ENCODE data around the gene PTCD2.

DNA sequence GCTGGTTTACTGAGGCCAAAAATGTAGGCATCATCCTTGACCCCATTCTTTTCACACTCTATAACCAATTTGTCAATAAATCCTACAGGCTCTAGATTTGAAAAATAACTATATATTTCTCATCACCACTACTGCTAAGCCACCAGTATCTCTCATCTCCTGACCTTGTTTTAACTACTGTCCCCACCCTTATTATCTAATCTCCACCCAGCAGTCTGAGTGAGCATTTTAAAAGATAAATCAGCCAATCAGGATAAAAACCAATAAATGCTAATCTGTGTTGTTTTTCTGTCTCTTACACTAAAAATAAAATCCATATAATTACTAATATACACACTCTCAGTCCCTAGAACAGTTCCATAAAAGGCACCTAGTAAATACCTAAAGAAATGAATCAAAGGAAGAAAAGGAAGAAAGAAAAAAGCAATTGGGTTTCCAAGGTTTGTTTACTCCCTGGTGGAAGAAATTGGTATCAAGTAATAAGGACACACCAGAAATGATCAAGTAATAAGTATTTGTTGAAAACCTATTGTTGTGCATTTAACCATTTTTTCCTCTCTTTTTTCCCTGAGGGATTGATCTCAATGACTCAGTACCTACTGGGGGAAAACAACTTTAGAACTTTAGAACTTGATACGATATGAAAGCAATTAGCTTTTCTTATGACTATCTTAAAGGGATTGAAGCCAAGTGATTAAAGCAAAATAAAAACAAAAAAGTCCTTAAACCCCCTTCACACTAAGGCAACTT is 19.4 kb upstream of the PTCD2 start:
- TF ChIP-seq, protein P1, sequence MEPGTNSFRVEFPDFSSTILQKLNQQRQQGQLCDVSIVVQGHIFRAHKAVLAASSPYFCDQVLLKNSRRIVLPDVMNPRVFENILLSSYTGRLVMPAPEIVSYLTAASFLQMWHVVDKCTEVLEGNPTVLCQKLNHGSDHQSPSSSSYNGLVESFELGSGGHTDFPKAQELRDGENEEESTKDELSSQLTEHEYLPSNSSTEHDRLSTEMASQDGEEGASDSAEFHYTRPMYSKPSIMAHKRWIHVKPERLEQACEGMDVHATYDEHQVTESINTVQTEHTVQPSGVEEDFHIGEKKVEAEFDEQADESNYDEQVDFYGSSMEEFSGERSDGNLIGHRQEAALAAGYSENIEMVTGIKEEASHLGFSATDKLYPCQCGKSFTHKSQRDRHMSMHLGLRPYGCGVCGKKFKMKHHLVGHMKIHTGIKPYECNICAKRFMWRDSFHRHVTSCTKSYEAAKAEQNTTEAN (CRISPR knock-in tag; IDR thresholded peaks at IDR 0.05), result no peak
- TF ChIP-seq ZNF317 (CRISPR knock-in tag; IDR thresholded peaks at IDR 0.05; ENCODE audit: borderline replicate concordance, low read depth) (no peak), MXD4 (CRISPR knock-in tag; IDR thresholded peaks at IDR 0.05; ENCODE audit: borderline replicate concordance) (no peak), NR2C2 (CRISPR knock-in tag; IDR thresholded peaks at IDR 0.05) (no peak), RELA (CRISPR knock-in tag; IDR thresholded peaks at IDR 0.05; ENCODE audit: borderline replicate concordance) (no peak), GABPB1 (CRISPR knock-in tag; IDR thresholded peaks at IDR 0.05) (no peak), TEAD4 (CRISPR knock-in tag; IDR thresholded peaks at IDR 0.05) (no peak)
- TF ChIP-seq, protein P2, sequence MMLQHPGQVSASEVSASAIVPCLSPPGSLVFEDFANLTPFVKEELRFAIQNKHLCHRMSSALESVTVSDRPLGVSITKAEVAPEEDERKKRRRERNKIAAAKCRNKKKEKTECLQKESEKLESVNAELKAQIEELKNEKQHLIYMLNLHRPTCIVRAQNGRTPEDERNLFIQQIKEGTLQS (CRISPR knock-in tag; conservative IDR thresholded peaks at IDR 0.05), result no peak
- TF ChIP-seq, protein P3, sequence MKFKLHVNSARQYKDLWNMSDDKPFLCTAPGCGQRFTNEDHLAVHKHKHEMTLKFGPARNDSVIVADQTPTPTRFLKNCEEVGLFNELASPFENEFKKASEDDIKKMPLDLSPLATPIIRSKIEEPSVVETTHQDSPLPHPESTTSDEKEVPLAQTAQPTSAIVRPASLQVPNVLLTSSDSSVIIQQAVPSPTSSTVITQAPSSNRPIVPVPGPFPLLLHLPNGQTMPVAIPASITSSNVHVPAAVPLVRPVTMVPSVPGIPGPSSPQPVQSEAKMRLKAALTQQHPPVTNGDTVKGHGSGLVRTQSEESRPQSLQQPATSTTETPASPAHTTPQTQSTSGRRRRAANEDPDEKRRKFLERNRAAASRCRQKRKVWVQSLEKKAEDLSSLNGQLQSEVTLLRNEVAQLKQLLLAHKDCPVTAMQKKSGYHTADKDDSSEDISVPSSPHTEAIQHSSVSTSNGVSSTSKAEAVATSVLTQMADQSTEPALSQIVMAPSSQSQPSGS (CRISPR knock-in tag; IDR thresholded peaks at IDR 0.05; ENCODE audit: borderline replicate concordance, low read depth), result no peak
- TF ChIP-seq, protein P4, sequence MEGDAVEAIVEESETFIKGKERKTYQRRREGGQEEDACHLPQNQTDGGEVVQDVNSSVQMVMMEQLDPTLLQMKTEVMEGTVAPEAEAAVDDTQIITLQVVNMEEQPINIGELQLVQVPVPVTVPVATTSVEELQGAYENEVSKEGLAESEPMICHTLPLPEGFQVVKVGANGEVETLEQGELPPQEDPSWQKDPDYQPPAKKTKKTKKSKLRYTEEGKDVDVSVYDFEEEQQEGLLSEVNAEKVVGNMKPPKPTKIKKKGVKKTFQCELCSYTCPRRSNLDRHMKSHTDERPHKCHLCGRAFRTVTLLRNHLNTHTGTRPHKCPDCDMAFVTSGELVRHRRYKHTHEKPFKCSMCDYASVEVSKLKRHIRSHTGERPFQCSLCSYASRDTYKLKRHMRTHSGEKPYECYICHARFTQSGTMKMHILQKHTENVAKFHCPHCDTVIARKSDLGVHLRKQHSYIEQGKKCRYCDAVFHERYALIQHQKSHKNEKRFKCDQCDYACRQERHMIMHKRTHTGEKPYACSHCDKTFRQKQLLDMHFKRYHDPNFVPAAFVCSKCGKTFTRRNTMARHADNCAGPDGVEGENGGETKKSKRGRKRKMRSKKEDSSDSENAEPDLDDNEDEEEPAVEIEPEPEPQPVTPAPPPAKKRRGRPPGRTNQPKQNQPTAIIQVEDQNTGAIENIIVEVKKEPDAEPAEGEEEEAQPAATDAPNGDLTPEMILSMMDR (IDR thresholded peaks at IDR 0.05), result no peak
- TF ChIP-seq, protein P5, sequence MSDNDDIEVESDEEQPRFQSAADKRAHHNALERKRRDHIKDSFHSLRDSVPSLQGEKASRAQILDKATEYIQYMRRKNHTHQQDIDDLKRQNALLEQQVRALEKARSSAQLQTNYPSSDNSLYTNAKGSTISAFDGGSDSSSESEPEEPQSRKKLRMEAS (CRISPR knock-in tag; IDR thresholded peaks at IDR 0.05), result no peak
